ENCODE measurements around the gene CHM.
"Not testable (repeated sequence)": the region's sequence is repeated elsewhere in the genome, so short reads cannot be mapped to it uniquely, and the experiment has no call there.

The CHM gene

GRCh38 chrX:85998954-85999353 lies 48.4 kb downstream of the CHM start:
- no peak for DNase-seq (ENCODE audit: low spot score)

- no peak for DNase-seq (ENCODE audit: low spot score)
These were observed 50.8 kb downstream of the CHM start for GRCh38 chrX:85996555-85996954.

- no peak for DNase-seq (ENCODE audit: low spot score)
These were observed 51.7 kb downstream of the CHM start for GRCh38 chrX:85995641-85996040.

- DNase-seq (ENCODE audit: low spot score) = no peak
These were observed 52.6 kb downstream of the CHM start for GRCh38 chrX:85994797-85995196.

GRCh38 chrX:85994228-85994627 lies 53.1 kb downstream of the CHM start:
- no peak for DNase-seq (ENCODE audit: low spot score)

GRCh38 chrX:85993539-85994197 lies 53.7 kb downstream of the CHM start:
- peak; percentile 10 for DNase-seq (ENCODE audit: low spot score)

- DNase-seq (ENCODE audit: low spot score) = no peak
These were observed 54.5 kb downstream of the CHM start for GRCh38 chrX:85992811-85993229.

- DNase-seq (ENCODE audit: low spot score) = no peak
These were observed 59.0 kb downstream of the CHM start for GRCh38 chrX:85988353-85988752.

GRCh38 chrX:85980286-85980685 lies 67.1 kb downstream of the CHM start:
- no peak for DNase-seq (ENCODE audit: low spot score)

- DNase-seq (ENCODE audit: low spot score) = no peak
These were observed 70.1 kb downstream of the CHM start for GRCh38 chrX:85977218-85977617.

GRCh38 chrX:85972351-85972750 lies 75.0 kb downstream of the CHM start:
- not testable (repeated sequence) for DNase-seq (ENCODE audit: low spot score)

GRCh38 chrX:85964744-85965143 lies 82.6 kb downstream of the CHM start:
- no peak for DNase-seq (ENCODE audit: low spot score)

- no peak for DNase-seq (ENCODE audit: low spot score)
These were observed 83.6 kb downstream of the CHM start for GRCh38 chrX:85963736-85964135.

GRCh38 chrX:85955510-85955909 lies 91.8 kb downstream of the CHM start:
- DNase-seq (ENCODE audit: low spot score) = no peak

- DNase-seq (ENCODE audit: low spot score) = not testable (repeated sequence)
These were observed 102.6 kb downstream of the CHM start for GRCh38 chrX:85944751-85945150.

- DNase-seq (ENCODE audit: low spot score) = no peak
These were observed 106.1 kb downstream of the CHM start for GRCh38 chrX:85941275-85941674.

GRCh38 chrX:85939942-85940341 lies 107.4 kb downstream of the CHM start:
- DNase-seq (ENCODE audit: low spot score) = not testable (repeated sequence)

- not testable (repeated sequence) for DNase-seq (ENCODE audit: low spot score)
These were observed 113.0 kb downstream of the CHM start for GRCh38 chrX:85934399-85934798.

- no peak for DNase-seq (ENCODE audit: low spot score)
These were observed 117.3 kb downstream of the CHM start for GRCh38 chrX:85930099-85930498.

GRCh38 chrX:85928606-85929005 lies 118.8 kb downstream of the CHM start:
- DNase-seq (ENCODE audit: low spot score) = no peak

GRCh38 chrX:85927740-85928139 lies 119.6 kb downstream of the CHM start:
- DNase-seq (ENCODE audit: low spot score) = no peak

- no peak for DNase-seq (ENCODE audit: low spot score)
These were observed 124.5 kb downstream of the CHM start for GRCh38 chrX:85922821-85923220.

GRCh38 chrX:85916656-85917280 lies 130.6 kb downstream of the CHM start:
- not testable (repeated sequence) for DNase-seq (ENCODE audit: low spot score)

- no peak for DNase-seq (ENCODE audit: low spot score)
These were observed 132.9 kb downstream of the CHM start for GRCh38 chrX:85914431-85914830.

All from D341Med (cell line).